NCI-H1105 treated with DMSO at 0.1 percent for 48 hours (cell line): ENCODE data around the gene SEC14L3.
A peak's percentile ranks its signal among the peaks of the same experiment; 100 is the strongest.
"Not testable (repeated sequence)": the region's sequence is repeated elsewhere in the genome, so short reads cannot be mapped to it uniquely, and the experiment has no call there.

Source experiments
- DNase-seq: peaks from one replicate; lab custom pipeline; 2025; lab: John Stamatoyannopoulos, UW

SEC14L3 gene

GRCh38 chr22:30485362-30485988 is 13.7 kb upstream of the SEC14L3 start:
- peak; percentile 24 for DNase-seq

- no peak for DNase-seq
Measured at GRCh38 chr22:30483169-30483568, 11.4 kb upstream of the SEC14L3 start.

GRCh38 chr22:30481711-30482110 is 9.9 kb upstream of the SEC14L3 start:
- DNase-seq = no peak

- DNase-seq = no peak
Measured at GRCh38 chr22:30479981-30480380, 8.2 kb upstream of the SEC14L3 start.

GRCh38 chr22:30474683-30475424 is 3.0 kb upstream of the SEC14L3 start:
- DNase-seq = peak; percentile 26

- no peak for DNase-seq
Measured at GRCh38 chr22:30474121-30474520, 2.3 kb upstream of the SEC14L3 start.

- DNase-seq = no peak
Measured at GRCh38 chr22:30472994-30473720, 1.3 kb upstream of the SEC14L3 start.

- no peak for DNase-seq
Measured at GRCh38 chr22:30470655-30471054, 1.2 kb downstream of the SEC14L3 start.

GRCh38 chr22:30469165-30469564 is 2.7 kb downstream of the SEC14L3 start:
- DNase-seq = no peak

GRCh38 chr22:30460555-30460954 is 11.3 kb downstream of the SEC14L3 start:
- DNase-seq = not testable (repeated sequence)

- DNase-seq = peak; percentile 9
Measured at GRCh38 chr22:30460147-30460546, 11.7 kb downstream of the SEC14L3 start.

- DNase-seq = no peak
Measured at GRCh38 chr22:30459181-30460052, 12.4 kb downstream of the SEC14L3 start.

- DNase-seq = no peak
Measured at GRCh38 chr22:30457981-30458380, 13.8 kb downstream of the SEC14L3 start.

- DNase-seq = no peak
Measured at GRCh38 chr22:30455075-30455840, 16.6 kb downstream of the SEC14L3 start.

- DNase-seq = peak; percentile 17
Measured at GRCh38 chr22:30453731-30454510, 17.9 kb downstream of the SEC14L3 start.

- DNase-seq = peak; percentile 31
Measured at GRCh38 chr22:30452861-30453260, 19.0 kb downstream of the SEC14L3 start.

- not testable (repeated sequence) for DNase-seq
Measured at GRCh38 chr22:30451488-30451887, 20.3 kb downstream of the SEC14L3 start.

GRCh38 chr22:30447656-30448055 is 24.2 kb downstream of the SEC14L3 start:
- no peak for DNase-seq

- no peak for DNase-seq
Measured at GRCh38 chr22:30445438-30446145, 26.2 kb downstream of the SEC14L3 start.
